ENCODE measurements around the gene ZMIZ1. TPM values are rescaled to one million over a fixed set of nuclear protein-coding genes. Genes with fewer than 3 reads are reported as not detected.

The ZMIZ1 gene
- total RNA-seq, 4 donors from 2014 or later = 22.7 to 37.5 (median 31.7) TPM

DNA sequence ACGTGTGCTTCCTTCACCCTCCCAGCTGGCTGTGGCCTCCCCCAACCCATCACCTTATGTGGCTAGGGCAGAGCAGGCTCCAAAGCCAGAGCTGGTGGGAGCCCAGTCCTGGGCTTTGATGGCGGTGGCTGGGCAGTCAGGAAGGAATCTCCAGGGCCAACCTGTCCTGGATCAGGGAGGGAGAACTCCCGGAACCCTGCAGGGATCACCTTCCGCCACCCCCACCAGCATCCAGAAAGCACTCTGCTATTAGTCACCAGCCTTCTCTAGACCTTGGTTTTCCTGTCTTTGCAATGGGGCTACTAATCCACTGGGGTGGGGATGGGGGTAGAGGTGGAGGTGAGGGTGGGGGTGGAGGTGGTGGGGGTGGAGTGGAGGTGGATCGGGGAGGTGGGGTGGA, 139.0 kb downstream of the ZMIZ1 start:
- no peak for TF ChIP-seq POLR2A (IDR thresholded peaks at IDR 0.05)
- TF ChIP-seq CTCF (IDR thresholded peaks at IDR 0.05 in 4 of 5, conservative IDR thresholded peaks at IDR 0.05 in 1 of 5) = no peak
- Histone ChIP-seq H3K27me3 (no peaks in the 10 kb centered on the region), H3K4me1 (no peaks in the 10 kb centered on the region), H3K4me3 (no peak overlapping the region), H3K9me3 (no peaks in the 10 kb centered on the region), H3K27ac (no peak overlapping the region), H3K36me3 (peaks cover 0 to 47% of the 10 kb centered on the region in 2 donors)
- DNase-seq = no peak
- intact Hi-C loops (cut with DNase I; ENCODE audit: low total_unique reads) = loop anchor here (5.0 kb wide), 1 partner anchor 895 kb away; no protein-coding TSS in a partner anchor
- no peak for ATAC-seq
- in situ Hi-C loops (cut with MboI; ENCODE audit: low sequenced_read_pairs in 4 of 4) = no loop called here

DNA sequence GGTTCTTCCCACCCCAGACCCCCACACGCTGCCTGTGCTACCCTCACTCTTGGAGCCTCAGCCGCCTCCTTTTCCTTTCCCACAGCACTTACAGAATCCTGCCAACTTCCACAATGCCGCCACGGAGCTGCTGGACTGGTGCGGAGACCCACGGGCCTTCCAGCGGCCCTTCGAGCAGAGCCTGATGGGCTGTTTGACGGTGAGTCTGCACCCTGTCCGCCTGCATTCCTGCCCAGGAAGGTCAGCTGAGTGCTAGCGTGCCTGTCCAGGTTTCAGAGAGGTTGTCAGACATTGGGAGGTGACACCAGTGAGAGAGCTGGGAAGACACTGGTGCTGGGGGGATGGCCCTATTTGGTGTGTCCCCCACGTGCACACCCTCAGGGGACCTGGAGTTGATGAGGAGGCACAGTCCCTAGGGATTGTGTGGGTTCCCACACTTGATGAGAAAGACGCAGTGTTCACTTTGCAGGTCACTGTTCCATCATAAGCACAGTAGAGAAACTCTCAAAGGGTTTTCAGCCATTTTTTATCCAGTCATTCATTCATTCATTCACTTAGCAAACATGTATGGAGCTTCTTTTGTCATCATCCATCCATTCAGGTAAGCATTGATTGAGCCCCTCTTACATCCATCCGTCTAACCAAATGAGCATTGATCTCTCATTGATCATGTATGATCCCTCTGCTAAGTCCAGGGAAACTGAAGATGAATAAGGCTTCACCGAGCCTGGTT, 139.7 kb downstream of the ZMIZ1 start:
- no peaks in the 10 kb centered on the region for H3K4me1 ChIP-seq
- H3K36me3 ChIP-seq = peaks cover 0 to 47% of the 10 kb centered on the region in 2 donors
- H3K27me3 ChIP-seq = no peaks in the 10 kb centered on the region
- no peak for ATAC-seq
- in situ Hi-C loops (cut with MboI; ENCODE audit: low sequenced_read_pairs in 4 of 4) = no loop called here
- TF ChIP-seq POLR2A (IDR thresholded peaks at IDR 0.05) (no peak), CTCF (IDR thresholded peaks at IDR 0.05 in 4 of 5, conservative IDR thresholded peaks at IDR 0.05 in 1 of 5) (no peak)
- intact Hi-C loops (cut with DNase I; ENCODE audit: low total_unique reads) = loop anchor here (5.0 kb wide), 1 partner anchor 896 kb away; no protein-coding TSS in a partner anchor
- H3K9me3 ChIP-seq = no peaks in the 10 kb centered on the region
- DNase-seq = no peak
- no peak overlapping the region for H3K4me3 ChIP-seq
- no peak overlapping the region for H3K27ac ChIP-seq

- no peaks in the 10 kb centered on the region for H3K4me1 ChIP-seq
- H3K9me3 ChIP-seq = no peaks in the 10 kb centered on the region
- ATAC-seq (no peak), DNase-seq (no peak)
- in situ Hi-C loops (cut with MboI; ENCODE audit: low sequenced_read_pairs in 4 of 4) = no loop called here
- no peak overlapping the region for H3K27ac ChIP-seq
- TF ChIP-seq POLR2A (IDR thresholded peaks at IDR 0.05) = no peak
- no peak for TF ChIP-seq CTCF (IDR thresholded peaks at IDR 0.05 in 4 of 5, conservative IDR thresholded peaks at IDR 0.05 in 1 of 5)
- intact Hi-C loops (cut with DNase I; ENCODE audit: low total_unique reads) = loop anchor here (5.0 kb wide), 1 partner anchor 897 kb away; no protein-coding TSS in a partner anchor
- no peaks in the 10 kb centered on the region for H3K27me3 ChIP-seq
- H3K4me3 ChIP-seq = no peak overlapping the region
- H3K36me3 ChIP-seq = peaks cover 0 to 47% of the 10 kb centered on the region in 2 donors
Observed at GRCh38 chr10:79209340-79209739, 140.6 kb downstream of the ZMIZ1 start.

DNA sequence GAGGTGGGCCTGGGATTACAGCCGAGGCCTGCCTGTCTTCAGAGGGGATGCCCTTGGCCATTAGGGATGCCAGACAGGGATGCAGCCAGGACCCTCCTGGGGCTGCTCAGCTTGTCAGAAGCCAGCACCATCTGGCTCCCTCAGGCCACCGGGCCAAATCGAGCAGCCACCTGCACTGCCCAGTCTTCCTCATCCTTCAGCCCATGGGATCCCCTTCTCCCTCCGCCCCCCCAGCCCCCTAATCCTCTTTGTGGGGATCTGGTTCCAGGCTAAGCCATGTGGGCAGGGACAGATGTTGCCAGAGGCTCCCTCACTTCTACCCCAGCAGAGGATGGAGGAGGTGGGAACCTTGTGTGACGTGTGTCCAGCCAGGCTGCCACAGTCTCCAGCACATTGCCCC, 141.1 kb downstream of the ZMIZ1 start:
- no peak for ATAC-seq
- no peak overlapping the region for H3K27ac ChIP-seq
- no peak for TF ChIP-seq CTCF (IDR thresholded peaks at IDR 0.05 in 4 of 5, conservative IDR thresholded peaks at IDR 0.05 in 1 of 5)
- TF ChIP-seq POLR2A (IDR thresholded peaks at IDR 0.05) = no peak
- no peaks in the 10 kb centered on the region for H3K9me3 ChIP-seq
- DNase-seq = no peak
- H3K4me1 ChIP-seq = no peaks in the 10 kb centered on the region
- H3K4me3 ChIP-seq = no peak overlapping the region
- H3K27me3 ChIP-seq = no peaks in the 10 kb centered on the region
- intact Hi-C loops (cut with DNase I; ENCODE audit: low total_unique reads) = loop anchor here (5.0 kb wide), 1 partner anchor 898 kb away; no protein-coding TSS in a partner anchor
- in situ Hi-C loops (cut with MboI; ENCODE audit: low sequenced_read_pairs in 4 of 4) = no loop called here
- peaks cover 0 to 46% of the 10 kb centered on the region in 2 donors for H3K36me3 ChIP-seq

Data from gastrocnemius medialis (tissue), 4 donors.